Measurements from ENCODE around the gene SLCO4A1.

DNA sequence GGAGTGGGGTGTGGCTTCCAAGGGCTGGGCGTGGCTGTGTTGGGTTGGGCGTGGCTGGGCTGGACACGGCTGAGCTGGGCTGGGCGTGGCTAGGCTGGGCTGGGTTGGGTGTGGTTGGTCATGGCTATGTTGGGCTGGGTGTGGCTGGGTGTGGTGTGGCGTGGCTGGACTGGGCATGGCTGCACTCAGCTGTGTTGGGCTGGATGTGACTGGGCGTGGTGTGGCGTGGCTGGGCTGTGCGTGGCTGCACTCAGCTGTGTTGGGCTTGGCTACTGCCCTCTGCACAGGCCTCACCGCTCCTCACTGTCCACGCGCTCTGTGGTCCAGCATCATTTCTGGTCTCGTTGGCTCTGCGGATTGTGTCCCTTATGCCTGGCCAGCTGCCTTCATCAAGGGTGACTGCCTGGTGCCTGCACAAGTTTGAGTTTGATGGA is 43.5 kb upstream of the SLCO4A1 start:
- TF ChIP-seq POLR2A (IDR thresholded peaks at IDR 0.05; ENCODE audit: low read length) (no peak), GATA1 (IDR thresholded peaks at IDR 0.05; ENCODE audit: low read depth, low read length) (no peak)
